Stimulated activated naive CD4-positive, alpha-beta T cell (primary cell): Measurements from ENCODE around the gene FARP1.
A peak's percentile ranks its signal among the peaks of the same experiment; 100 is the strongest.

ENCODE experiments used
- DNase-seq, 6 experiments: peaks; one replicate each; lab custom pipeline; 2025; lab: John Stamatoyannopoulos, UW

FARP1 gene

GRCh38 chr13:98443329-98443728 lies 300.4 kb downstream of the FARP1 start:
- DNase-seq, result no peak

- DNase-seq, result no peak
These were observed 301.0 kb downstream of the FARP1 start for GRCh38 chr13:98443800-98444325.

GRCh38 chr13:98444381-98444780 lies 301.5 kb downstream of the FARP1 start:
- no peak for DNase-seq

GRCh38 chr13:98445340-98446233 lies 302.7 kb downstream of the FARP1 start:
- DNase-seq, result peak; percentile 35 to 82 (median 71)

DNA sequence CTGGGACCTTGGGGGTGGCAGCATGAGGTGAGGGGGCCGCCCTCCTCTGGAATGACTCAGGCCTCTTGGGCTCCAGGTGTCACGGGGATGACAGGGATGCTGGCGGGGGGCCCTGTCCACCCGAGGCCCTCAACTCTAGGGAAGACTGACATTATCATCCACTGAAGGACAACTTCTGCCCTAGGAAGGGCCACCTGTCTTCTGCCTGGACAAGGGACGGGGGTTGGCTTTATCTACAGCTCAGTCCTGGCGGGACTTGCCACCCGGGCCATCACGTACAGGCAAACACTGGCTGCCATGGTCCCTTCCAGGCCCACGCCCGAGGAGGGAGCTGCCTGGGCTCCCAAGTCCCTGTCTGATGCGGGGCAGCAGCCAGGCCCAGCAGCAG lies 303.3 kb downstream of the FARP1 start:
- DNase-seq, result peak in 1 of 6 experiments; percentile 19

DNA sequence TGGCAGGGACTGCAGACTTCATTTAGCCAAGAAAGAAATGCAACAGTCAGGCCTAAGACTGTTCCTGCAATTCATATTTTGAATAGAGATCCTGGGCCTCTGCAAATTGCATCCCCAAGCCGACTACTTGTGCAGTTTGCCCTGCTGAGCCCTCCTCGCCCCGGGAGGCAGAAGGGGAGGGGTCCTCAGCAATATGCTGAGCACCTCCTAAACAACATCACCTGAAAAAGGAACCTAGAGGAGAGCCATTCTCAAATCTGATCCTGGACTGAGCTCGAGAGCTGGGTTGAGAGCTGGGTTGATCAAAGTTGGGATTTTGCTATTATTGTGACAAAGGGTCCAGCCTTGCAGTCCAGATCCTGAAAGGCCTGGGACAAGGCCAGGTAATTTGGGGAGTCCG lies 304.2 kb downstream of the FARP1 start:
- no peak for DNase-seq

DNA sequence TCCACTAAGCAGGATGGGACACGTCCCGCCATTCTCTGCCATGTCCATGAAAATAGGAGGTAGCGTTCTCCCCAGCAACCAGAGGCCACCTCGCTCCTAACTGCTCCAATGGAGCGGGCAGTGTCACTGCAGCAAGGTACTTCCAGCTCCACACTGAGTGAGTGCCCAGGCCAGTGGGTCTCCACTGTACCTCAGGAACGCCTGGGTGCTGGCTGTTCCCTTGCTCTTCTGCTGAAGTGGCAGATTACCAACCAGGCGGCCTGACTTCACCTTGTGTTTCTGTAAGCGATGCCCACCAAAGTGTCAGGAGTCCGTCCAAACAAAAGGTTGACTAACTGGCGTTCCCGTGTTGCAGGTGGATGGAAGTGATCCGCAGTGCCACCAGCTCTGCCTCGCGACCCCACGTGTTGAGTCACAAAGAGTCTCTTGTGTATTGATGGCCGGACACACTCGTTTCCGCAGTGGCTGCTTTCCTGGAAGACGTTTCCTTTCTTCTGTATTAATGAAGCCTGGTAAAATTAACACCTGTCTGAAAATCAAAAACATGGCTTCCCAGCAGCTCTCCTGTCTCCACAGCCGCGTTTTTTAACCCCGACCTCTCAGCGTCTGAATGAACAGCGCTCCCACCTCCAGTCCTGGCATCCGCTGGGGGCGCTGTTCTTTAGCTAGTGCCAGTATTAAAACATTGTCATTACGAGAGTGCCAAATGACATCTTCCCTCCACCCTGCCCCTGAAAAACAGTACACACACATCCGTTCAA lies 305.2 kb downstream of the FARP1 start:
- DNase-seq, result no peak

GRCh38 chr13:98448642-98448928 lies 305.7 kb downstream of the FARP1 start:
- no peak for DNase-seq

DNA sequence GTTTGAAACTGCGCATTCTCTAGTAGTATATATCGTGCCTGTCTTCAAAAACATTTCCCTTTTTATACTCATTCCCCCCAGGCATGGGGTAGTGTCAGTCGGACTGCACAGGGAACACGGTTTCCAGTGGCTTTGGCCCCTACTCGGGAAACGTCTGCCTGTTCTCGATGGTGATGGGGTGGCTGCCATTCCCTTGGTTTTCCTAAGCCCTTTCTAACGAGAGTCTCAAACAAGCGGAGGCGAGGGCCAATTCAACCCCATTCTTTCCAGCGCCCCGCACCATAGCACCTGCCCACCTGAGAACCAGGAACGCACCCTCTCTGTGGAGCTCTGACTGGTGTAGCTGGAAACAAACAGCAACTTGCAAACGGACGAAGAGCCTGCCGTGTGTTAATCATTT lies 306.4 kb downstream of the FARP1 start:
- DNase-seq, result no peak

DNA sequence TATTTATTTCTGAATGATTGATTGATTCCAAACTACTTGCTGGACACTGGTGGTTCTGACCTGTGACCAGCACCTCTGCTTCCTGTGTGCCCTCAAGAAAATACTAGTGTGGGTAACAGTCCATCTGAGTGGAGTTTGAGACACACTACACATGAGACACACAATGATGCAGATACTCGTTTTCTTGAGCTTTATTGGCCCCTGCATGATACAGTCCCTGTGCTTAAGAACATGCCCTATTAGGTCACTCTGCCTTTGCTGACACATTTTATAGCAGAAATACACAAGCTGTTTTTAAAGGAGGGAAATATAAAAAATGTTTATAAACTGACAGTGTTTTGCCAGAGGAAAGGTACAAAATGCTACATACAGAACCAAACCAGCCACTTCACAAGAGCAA lies 307.1 kb downstream of the FARP1 start:
- no peak for DNase-seq

- peak in 3 of 6 experiments; percentile 15 to 32 (median 23) for DNase-seq
These were observed 307.7 kb downstream of the FARP1 start for GRCh38 chr13:98450539-98451111.

DNA sequence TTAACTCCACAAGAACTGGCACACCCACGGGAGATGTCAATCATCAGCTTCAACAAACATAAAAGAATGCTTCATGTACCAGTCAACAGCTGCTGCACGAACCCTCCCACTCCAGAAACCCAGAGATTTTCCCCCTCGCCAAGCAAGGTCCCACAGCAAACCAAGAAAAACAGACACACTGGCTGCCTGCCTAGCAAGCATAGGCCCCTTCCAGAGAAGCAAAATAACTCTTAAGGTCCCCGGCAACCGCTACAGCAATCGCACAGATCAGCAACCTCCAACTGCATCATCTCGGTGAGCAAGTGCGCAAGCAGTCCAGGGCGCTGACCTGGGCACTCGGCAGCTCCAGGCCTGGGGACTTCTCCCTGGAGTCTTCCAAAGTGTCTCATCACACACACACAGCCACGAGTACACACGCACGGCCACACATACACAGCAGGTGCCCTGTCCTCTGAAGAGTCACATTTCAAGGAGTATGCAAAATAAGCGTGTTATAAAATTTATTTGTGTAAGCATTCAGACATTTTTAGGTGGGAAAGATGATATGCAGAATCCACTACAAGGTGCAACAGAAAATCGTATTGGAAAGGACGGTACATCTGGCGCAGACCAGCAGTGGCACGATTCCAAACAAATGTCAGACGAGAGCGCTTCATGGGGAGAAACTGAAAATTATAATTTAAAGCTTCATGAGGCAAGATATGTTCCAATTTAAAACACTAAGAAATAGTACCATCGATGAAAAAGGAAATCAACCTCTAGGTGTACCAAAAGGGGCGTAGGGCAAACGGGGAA lies 309.0 kb downstream of the FARP1 start:
- DNase-seq, result no peak

DNA sequence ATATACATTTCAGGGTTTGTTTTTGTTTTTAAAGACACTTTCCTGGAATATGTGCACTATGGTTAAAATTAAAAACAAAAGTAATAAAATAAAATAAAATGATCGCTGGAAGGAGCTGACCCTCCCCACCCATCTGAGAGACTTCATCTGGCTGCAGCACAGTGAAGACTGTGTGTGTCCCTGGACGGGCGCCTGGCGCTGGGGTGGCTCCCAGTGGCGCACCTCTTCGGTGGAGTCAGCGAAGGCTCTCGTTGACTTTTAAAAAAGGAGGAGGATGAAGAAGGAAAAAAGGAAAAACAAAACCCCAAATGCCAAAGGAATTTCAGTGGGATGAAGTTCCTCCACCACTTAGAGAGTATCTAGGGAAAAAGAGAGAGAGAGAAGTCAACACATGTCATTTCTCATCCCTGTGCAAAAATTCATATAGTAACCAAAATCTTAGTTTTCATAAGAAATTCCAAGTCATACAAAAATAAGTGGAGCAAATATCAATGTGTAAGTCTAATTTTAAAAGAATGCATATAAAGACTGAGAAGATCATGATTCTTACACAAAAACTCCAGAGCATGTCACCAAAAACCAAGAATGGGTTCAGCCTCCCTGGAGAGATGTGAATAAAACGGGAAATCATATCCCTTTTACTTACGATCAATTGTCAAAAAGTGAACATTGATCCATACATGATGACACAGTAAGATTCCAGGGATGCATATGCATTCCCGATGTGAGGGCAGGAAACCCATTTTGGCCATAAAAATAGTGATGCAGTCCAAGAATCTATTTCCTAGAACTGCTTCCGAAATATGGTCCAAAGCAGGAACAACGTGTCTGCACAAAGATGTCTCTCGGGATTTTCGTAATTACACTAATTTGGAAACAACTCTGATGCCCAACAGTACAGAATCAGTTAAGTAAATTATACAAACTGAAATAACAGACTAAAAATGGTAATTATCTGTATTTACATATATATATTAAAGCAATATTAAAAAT lies 310.3 kb downstream of the FARP1 start:
- no peak for DNase-seq

- DNase-seq, result no peak
These were observed 311.5 kb downstream of the FARP1 start for GRCh38 chr13:98454389-98454881.

DNA sequence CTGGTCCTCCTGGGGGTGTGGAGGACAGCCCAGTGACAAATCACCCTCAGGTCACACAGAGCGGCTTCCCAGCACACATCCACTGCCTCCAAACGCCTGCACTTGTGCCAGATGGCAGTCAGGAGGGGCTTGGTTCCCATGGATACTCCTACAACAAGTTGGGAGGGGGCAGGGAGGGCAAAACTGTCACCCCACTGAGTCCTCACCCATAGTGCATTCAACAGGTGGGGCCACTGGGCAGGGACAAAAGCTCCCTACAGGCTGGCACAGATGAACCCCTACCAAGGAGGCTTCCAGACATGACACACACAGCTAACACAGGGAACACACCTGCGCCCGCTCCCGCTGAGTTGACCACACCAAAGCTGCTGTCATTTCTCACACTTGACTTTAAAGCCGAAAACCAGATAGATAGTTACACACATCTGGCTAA lies 313.5 kb downstream of the FARP1 start:
- no peak for DNase-seq

DNA sequence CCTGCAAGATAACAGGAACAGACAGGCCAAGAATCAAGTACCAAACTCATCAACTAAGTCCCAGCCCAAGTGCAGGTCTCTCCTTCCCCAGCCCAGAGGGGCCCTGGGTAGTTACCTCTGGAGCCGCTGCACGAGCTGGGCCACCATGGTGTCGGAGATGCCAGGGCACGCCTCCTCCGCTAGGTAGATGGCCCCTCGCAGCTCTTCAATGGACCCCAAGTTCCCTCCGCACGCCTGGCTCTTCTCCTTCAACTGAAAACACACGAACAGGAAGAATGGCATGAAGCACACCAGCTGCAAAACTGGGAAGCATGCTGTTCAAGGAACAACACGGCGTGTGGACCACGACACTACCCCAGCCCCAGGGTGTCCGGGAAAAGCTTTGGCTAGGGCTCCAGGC lies 314.2 kb downstream of the FARP1 start:
- DNase-seq, result no peak

GRCh38 chr13:98458431-98458830 lies 315.5 kb downstream of the FARP1 start:
- DNase-seq, result no peak

GRCh38 chr13:98459171-98459681 lies 316.3 kb downstream of the FARP1 start:
- DNase-seq, result no peak

DNA sequence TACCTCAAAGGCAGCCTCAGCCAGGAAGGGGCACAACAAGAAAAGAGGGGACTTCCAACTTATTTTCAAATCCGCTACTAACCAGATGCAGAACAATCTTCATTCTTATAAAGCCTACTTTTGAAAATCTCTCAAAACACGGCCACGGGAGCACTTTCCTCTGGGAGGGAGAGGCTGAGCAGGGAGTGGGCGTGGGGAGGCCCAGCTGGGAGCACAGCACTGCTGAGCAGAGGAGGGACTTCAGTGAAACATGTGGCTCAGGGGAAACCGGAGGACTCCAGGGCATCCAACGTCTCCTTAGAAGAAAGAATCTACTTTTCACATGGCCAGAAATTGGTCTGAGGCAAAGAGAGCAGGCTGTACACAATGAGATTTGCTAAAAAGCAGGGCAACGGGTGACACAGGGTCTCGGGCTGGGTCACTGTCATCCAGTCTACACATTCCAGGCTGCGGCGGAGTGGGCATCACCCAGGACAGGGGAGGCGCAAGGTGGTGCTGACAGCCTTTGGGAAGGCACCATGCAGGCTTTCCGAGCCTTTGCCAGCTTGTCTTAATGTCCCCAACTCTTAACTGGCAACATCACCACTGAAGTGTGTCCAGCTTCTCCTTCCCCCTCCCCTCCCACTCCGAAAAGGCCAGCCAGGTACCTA lies 317.0 kb downstream of the FARP1 start:
- no peak for DNase-seq

DNA sequence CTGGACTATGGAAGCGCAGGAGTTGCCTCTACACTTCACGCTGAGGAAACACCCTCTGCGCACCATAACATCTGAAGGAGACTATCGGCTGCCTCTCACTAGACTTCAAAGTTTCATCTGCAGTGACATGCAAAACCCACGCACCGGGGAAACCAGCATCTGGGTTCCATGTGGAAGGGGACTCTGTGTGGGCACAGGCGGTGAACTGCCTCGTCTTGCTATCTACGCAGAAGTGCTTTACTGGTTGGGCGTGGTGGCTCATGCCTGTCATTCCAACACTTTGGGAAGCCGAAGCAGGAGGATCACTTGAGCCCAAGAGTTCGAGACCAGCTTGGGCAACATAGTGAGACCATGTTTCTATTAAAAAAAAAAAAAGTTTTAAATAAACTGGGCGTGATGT lies 317.6 kb downstream of the FARP1 start:
- no peak for DNase-seq
